HG02678 (cell line): ENCODE results near the gene RAPGEF2.
"Not testable (repeated sequence)": the region's sequence is repeated elsewhere in the genome, so short reads cannot be mapped to it uniquely, and the experiment has no call there.

Experiments
- ATAC-seq: cut with Tn5 transposase; IDR thresholded peaks from one replicate; pipeline ENCODE4 v1.9.1; 2021; ENCODE audit warnings: mild to moderate bottlenecking, moderate library complexity; ENCODE audit not compliant: unreplicated experiment

RAPGEF2 gene

DNA sequence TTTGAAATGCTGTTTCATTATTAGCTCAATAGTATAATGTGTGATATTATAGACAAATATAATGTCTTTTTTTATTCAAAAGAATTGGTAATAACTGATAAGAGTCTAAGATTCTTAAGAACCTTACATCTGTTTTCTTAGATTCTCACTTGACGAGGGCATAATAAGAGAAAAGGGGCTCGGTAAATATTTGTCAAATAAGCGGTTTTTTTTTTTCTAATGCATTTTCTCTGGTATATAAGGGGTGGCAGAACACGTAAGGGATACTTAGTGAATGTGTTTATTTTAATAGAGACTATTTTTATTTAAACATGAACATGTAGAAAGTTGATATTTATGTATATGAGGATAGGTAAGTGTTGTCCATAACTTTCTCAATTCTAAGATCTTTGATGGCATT is 200.6 kb downstream of the RAPGEF2 start:
- ATAC-seq: no peak

DNA sequence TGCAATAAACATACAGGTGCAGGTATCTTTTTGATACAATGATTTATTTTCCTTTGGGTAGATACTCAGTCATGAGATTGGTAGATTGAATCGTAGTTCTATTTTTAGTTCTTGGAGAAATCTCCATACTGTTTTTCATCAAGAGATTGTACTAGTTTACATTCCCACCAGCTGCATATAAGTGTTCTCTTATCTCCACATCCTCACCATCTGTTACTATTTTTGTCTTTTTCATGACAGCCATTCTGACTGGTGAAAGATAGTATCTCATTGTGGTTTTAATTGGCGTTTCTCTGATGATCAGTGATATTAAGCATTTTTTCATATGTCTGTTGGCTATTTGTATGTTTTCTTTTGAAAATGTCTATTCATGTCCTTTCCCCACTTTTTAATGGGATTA is 202.2 kb downstream of the RAPGEF2 start:
- no peak for ATAC-seq

DNA sequence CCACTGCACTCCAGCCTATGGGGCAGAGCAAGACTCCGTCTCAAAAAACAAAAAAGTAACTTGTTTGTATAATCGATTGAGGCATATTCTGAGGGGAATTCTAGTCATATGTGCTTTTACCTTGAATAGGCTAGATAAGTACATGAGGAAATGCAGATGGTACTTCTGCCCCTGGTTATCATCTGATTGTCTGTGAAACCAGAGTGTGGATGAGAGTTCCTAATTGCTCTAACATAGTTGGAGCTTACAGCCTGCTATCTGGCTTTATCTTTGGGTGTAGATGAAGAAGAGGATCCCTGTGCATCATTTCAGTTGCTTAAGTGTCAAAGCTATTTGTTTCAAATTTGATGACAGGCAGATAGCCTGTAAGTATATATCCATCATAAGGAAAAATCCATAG is 205.1 kb downstream of the RAPGEF2 start:
- no peak for ATAC-seq

DNA sequence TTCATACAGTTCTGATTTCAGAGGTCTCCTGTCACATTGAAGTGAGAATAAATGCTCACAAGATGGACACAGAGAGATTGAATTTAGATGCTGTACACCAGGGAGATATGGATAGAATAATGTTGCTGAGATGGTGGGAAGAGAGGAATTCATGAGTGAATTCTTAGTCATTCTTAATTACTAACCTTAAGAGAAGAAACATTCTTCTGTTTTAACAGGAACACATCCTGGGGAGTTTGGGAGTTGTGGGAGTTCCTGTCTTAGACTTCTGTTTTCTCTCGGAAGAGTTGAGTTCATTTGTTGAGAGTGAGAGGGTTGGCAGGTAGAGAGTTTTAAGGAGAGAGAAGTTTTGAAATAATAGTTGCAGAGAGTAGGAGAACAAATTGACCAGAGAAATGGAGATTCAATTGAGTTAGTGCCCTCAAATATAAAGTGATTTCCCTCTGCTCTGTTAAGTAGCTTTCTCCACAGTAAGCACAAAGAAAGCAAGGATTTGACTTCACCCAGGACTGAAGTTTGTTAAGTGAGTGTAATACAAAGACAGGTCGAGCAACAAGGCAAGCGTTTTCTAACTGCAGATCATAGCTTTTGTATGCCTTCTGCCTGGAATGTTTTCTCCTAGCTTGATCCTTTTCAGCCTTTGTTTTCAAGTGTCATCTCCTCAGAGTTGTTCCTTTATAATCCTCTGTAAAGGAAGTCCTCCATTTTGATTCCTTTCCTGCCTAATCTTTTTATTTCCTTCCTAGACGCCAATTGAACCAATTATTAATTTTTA is 205.9 kb downstream of the RAPGEF2 start:
- no peak for ATAC-seq

DNA sequence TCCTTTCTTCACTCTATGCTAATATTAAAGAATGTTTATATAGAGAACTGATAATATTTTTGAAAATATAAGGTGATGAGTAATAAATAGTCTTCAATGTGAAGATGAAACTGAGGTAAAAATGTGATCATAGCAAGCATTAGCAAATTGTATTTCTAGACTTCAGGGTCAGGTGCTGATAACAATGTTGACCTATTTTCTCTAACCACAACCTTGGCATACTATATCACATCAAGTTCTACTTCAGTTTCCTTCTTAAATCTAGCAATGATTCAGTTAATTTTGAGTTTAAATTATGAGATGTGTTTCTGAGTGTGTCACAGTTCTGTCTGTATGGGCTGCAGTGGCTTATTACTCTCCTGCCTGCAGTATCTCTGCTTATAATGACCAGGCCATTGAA is 209.4 kb downstream of the RAPGEF2 start:
- ATAC-seq: no peak

DNA sequence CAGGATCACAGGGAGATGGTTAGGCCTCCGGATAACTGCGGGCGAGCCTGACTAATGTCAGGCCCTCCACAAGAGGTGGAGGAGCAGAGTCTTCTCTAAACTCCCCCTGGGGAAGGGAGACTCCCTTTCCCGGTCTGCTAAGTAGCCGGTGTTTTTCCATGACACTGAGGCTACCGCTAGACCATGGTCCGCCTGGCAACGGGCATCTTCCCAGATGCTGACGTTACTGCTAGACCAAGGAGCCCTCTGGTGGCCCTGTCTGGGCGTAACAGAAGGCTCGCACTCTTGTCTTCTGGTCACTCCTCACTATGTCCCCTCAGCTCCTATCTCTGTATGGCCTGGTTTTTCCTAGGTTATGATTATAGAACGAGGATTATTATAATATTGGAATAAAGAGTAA is 213.0 kb downstream of the RAPGEF2 start:
- not testable (repeated sequence) for ATAC-seq

DNA sequence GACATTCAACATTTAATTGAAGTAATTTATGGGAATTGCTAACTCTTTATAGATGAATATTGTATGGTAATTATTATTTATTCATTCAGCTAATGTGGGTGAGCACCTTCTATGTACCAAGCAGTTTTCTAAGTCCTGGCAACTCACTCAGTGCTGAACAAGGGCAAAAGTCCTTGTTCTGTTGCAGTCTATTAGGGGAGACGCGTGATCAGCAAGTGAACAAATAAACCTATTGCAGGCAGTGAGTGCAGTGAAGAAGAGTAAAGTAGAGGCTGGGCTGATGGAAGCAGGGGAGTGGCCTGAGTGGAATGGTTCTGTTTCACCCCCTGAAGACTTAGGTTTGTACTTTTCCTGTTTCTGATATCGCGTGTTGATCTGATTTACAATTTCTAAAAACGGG is 214.3 kb downstream of the RAPGEF2 start:
- ATAC-seq: no peak

DNA sequence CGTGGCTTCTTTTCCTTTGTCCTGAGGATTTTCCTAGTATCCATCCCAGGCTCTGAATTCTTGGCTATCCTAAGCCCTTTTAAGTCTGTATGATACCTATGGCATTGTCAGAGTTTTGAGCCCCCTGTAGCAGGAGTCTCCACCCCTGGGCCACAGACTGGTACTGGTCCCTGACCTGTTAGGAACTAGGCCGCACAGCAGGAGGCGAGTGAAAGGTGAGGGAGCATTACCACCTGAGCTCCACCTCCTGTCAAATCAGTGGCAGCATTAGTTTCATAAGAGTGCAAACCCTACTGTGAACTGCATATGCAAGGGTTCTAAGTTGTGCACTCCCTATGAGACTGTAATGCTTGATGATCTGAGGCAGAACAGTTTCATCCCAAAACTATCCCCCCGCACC is 216.1 kb downstream of the RAPGEF2 start:
- no peak for ATAC-seq

DNA sequence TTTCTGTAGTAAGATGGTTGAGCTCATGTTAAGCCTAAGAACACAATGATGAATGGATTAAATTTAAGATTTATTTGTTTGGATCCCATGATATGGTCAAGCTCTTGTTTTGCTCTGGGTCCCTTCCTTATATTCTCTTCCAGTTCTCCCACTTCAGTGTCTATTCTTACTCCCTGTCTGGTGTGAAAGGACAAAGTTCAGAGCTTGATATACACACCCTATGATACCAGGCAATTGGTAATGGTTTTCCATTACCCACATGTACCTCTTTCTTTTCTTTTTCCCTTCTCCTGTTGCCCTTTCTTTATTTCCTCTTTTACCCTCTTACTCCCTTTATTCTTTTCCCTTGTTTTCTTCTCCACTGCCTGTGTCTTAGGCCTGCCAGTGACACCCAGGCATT is 223.6 kb downstream of the RAPGEF2 start:
- ATAC-seq: no peak

DNA sequence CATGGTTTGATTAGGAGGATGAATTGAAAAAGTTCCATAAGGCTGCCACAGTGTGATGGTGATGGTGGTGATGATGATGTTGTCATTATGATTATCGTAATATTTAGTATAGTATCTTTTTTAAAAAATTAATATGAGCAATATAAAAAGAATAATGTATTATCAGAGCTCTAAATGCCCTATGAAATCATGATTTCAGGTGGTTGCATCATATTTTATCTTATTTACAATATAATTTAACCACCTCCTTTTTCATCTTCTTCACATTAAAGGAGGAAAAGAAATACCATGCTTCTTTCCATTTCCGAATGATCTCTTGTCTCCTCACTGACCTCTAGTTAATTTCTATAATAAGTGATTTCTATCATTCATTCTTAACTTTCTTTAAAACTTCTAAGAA is 225.9 kb downstream of the RAPGEF2 start:
- ATAC-seq: no peak

DNA sequence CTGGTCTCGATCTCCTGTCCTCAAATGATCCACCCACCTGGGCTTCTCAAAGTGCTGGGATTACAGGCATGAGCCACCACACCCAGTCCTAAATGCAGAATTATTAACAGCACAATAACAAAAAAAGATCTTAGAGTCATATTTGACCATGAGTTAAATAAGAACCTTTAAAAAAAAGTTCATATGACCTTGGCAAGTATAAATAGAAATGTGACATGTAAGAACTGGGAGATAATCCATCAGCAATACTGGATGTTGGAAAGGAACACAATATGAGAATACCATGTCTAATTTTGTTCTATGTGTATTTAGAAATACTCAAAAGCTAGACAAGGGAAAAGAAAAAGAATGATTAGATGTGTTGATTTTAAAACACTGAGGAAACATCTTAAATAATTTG is 231.6 kb downstream of the RAPGEF2 start:
- ATAC-seq: no peak

DNA sequence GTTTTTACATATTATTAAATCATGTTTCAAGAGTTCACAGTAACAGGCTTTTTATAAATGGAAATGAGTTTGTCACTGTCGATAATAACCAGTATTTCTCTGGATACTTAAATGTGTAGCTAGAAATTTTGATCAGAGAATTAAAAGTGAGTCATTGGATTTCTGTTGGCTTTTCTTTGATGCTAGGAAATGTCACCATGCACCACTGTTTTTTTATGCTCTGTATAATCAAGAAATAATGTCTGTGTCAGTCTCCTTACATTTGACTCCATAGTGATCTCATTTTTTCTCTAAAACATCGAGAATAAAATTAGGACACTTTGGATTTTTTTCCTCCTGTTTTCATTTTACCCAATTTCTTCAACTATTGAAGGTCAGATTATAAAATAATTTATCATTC is 234.2 kb downstream of the RAPGEF2 start:
- no peak for ATAC-seq

DNA sequence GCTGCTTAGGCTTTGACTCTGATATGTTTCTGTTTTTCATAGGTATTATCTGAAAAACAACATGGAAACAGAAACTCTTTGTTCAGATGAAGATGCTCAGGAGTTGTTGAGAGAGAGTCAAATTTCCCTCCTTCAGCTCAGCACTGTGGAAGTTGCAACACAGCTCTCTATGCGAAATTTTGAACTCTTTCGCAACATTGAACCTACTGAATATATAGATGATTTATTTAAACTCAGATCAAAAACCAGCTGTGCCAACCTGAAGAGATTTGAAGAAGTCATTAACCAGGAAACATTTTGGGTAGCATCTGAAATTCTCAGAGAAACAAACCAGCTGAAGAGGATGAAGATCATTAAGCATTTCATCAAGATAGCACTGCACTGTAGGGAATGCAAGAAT is 238.6 kb downstream of the RAPGEF2 start:
- ATAC-seq: no peak

DNA sequence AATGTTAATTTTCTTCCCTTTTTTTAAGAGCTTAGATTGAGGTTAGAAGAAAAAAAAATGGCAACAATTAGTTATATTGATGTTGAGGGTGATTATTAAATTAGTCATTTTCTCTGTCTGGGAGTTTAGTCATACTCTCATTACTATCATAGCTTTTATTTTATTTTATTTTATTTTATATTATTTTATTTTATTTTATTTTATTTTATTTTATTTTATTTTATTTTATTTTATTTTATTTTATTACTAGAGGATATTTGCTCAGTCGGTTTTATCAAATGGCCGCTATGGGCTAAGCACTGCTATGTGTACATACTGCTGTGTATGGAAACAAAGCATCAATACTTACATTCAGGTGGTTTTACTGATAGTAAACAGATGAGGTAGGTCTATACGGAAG is 239.5 kb downstream of the RAPGEF2 start:
- ATAC-seq: no peak

DNA sequence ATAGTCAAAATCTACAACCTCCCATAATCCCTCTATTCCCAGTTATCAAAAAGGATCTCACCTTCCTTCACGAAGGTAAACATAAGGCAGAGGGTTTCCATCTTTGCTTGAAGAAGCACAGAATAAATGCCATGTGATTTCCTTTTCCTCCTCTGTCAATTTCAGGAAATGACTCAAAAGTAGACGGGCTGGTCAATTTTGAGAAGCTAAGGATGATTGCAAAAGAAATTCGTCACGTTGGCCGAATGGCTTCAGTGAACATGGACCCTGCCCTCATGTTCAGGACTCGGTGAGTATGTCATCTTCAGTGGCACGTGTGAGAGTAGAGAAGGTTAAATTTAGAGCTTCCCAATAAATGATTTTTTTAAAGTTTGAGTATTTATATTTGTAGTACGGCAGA is 240.2 kb downstream of the RAPGEF2 start:
- ATAC-seq: no peak

DNA sequence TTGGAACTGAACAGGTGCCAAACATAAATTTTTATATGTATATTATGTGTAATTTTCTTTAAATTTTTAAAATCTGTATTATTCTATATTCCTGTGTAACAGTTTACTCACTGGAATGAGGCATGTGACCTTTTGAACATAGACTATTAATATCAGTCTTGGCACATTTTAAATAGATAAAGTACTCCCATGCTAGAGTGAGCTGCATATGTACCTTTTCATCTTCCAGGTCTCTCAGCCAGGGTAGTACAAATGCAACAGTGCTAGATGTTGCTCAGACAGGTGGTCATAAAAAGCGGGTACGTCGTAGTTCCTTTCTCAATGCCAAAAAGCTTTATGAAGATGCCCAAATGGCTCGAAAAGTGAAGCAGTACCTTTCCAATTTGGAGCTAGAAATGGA is 242.0 kb downstream of the RAPGEF2 start:
- no peak for ATAC-seq

DNA sequence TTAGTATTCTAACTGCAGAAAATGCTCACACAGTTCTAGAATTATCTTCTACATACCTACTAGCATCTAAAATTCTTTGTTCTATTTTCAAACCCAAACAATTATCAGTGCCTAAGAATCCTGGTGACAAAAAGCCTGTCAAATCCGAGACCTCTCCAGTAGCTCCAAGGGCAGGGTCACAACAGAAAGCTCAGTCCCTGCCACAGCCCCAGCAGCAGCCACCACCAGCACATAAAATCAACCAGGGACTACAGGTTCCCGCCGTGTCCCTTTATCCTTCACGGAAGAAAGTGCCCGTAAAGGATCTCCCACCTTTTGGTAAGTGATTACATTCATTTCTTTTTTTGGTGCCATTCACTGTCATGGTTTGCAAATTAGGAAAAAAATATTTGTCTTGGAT is 243.8 kb downstream of the RAPGEF2 start:
- ATAC-seq: no peak

DNA sequence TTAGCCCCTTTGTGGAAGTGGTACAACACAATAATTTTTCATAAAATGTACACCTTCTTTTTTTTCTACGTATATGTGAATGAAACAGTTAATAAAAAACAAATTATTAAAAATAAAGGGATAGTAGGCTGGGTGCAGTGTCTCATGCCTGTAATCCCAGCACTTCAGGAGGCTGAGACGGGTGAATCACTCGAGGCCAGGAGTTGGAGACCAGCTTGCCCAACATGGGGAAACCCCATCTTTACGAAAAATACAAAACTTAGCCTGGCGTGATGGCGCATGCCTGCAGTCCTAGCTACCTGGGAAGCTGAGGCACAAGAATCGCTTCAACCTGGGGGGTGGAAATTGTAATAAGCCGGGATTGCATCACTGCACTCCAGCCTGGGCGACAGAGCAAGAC is 244.9 kb downstream of the RAPGEF2 start:
- ATAC-seq: no peak

DNA sequence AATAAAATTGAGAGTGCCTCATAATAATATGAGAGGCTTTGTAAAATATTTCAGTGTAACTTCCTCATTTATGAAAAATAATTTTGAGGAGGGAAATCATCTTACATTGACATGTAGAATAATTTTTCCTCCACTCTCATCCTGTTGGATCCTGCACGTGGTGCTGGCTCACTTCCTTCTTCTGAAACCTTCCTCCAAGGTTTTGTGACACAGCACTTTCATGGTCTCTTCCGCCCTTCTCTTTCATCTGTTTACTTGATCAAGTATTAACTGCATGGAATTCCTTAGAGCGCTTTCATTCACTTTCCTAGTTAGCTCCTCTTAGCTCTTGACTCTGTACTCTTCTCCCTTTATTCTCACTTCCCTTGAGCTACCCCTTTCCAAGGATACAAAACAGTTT is 246.5 kb downstream of the RAPGEF2 start:
- ATAC-seq: no peak

DNA sequence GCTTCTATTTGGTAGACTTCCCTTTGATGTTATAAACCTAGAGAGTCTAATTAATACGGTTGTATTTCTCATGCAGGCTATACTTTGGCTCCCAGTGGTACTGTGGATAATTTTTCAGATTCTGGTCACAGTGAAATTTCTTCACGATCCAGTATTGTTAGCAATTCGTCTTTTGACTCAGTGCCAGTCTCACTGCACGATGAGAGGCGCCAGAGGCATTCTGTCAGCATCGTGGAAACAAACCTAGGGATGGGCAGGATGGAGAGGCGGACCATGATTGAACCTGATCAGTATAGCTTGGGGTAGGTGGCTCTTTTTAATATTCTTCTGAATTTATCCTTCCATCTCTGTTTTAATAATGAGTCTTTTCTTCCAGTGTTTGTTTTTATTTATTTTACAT is 249.7 kb downstream of the RAPGEF2 start:
- no peak for ATAC-seq

DNA sequence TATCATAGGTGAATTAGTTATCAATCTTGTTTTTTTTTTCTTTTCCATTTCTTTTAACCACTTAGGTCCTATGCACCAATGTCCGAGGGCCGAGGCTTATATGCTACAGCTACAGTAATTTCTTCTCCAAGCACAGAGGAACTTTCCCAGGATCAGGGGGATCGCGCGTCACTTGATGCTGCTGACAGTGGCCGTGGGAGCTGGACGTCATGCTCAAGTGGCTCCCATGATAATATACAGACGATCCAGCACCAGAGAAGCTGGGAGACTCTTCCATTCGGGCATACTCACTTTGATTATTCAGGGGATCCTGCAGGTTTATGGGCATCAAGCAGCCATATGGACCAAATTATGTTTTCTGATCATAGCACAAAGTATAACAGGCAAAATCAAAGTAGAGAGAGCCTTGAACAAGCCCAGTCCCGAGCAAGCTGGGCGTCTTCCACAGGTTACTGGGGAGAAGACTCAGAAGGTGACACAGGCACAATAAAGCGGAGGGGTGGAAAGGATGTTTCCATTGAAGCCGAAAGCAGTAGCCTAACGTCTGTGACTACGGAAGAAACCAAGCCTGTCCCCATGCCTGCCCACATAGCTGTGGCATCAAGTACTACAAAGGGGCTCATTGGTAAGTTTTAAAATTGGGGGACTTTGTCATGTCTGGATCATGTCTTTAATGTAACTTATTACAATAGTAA is 250.7 kb downstream of the RAPGEF2 start:
- ATAC-seq: no peak

DNA sequence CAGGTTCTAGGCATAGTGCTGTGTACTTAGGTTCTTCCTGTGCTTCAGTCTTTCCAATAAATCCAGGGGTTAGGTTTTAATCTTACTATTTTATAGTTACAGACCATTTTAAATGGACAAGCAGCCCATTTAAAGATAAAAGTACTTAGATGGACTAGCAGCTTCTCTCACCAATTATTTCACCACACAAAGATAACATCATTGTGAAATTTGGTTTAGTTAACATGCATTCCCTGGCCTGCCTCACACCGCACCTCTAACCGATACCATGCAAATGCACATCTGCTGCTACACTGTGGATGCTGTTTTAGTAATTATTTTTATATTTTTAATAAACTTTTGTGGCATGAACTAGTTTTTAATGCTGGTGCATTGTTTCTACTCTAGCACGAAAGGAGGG is 252.6 kb downstream of the RAPGEF2 start:
- ATAC-seq: no peak

DNA sequence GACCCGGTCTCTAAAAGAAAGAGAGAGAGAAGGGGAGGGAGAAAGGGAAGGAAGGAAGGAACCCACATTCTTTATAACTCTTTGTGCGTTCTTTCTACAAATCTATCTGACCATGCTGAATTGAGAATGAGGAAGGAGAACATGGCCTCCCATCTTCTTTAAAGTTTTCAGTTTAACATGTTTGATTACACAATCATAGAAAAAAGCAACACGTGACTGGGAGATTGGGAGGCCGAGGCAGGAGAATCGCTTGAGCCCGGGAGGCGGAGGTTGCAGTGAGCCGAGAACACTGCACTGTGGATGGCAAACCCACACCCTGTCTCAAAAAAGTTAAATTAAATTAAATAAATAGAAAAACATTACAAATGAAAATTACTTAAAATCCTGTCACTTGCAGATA is 254.5 kb downstream of the RAPGEF2 start:
- ATAC-seq: no peak
